SK-N-MC (cell line): Measurements from ENCODE around the gene SPDYE2.
"Not testable (repeated sequence)": the region's sequence is repeated elsewhere in the genome, so short reads cannot be mapped to it uniquely, and the experiment has no call there.

Experiments used
- EZH2 ChIP-seq: fragments of 200-600 bp; sonication (generic); IDR thresholded peaks from one replicate; pipeline ENCODE4 v1.6.1; 2017; ENCODE audit warnings: antibody characterized with exemption
- FOXP2 ChIP-seq: optimal IDR thresholded peaks from 2 replicates; pipeline ENCODE3; 2011; ENCODE audit warnings: mild to moderate bottlenecking, moderate library complexity; ENCODE audit not compliant: insufficient read depth; ENCODE audit errors: extremely low read length, control extremely low read depth
- POLR2AphosphoS5 ChIP-seq: IDR thresholded peaks from 2 replicates; pipeline ENCODE4 v1.6.1; 2012; ENCODE audit warnings: mild to moderate bottlenecking, low read depth, low read length, borderline replicate concordance

DNA sequence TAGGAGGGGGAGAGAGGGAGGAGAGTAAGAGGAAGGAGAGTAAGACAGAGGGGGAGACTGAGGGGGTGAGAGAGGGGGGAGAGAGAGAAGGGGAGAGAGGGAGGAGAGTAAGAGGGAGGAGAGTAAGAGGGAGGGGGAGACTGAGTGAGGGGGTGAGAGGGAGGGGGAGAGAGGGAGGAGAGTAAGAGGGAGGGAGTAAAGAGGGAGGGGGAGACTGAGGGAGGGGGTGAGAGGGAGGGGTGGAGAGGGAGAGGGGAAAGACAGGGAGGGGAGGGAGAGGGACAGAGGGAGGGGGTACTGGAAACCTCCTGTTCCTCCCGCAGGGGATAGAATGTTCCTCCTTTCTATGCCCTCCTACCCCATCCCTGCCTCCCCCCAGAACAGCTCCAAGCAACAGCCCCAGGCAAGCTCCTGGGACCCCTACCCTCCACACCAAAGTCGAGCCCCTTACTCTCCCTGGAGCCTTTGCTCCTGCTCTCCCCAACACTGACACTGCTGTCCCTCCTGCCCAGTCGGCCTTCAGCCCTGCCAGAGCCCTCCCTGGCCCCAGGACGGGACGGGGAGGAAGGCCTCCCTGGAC is 38.3 kb upstream of the SPDYE2 start:
- not testable (repeated sequence) for TF ChIP-seq FOXP2, EZH2, POLR2AphosphoS5
